Astrocyte (in vitro differentiated cells and primary cell): Measurements from ENCODE around the gene PAFAH1B1. TPM values are rescaled to one million over a fixed set of nuclear protein-coding genes. Genes with fewer than 3 reads are reported as not detected.
"Not testable (repeated sequence)": the region's sequence is repeated elsewhere in the genome, so short reads cannot be mapped to it uniquely, and the experiment has no call there.

ENCODE experiments used
- DNase-seq: peaks from one replicate; pipeline ENCODE4 v3.0.0-alpha.2; 2010; ENCODE audit warnings: low read depth
- FAIRE-seq: peaks from 2 replicates; lab custom pipeline; 2011; peaks lifted over from hg19 to GRCh38; lab: Jason Lieb, UNC
- H2AFZ ChIP-seq: 2 replicates; pipeline ENCODE4 v1.6.0; 2012; ENCODE audit warnings: low read depth, low read length, inconsistent platforms
- H3K27ac ChIP-seq: 2 replicates; pipeline ENCODE4 v1.5.1; 2011; ENCODE audit warnings: low read depth, low read length, inconsistent platforms
- H3K27me3 ChIP-seq: 2 replicates; pipeline ENCODE4 v1.6.0; 2011; ENCODE audit warnings: low read length, inconsistent platforms; ENCODE audit not compliant: insufficient read depth
- H3K36me3 ChIP-seq: 2 replicates; pipeline ENCODE4 v1.5.1; 2011; ENCODE audit warnings: low read length, inconsistent platforms; ENCODE audit not compliant: insufficient read depth
- H3K4me1 ChIP-seq: 2 replicates; pipeline ENCODE4 v1.5.1; 2011; ENCODE audit warnings: low read length, inconsistent platforms; ENCODE audit not compliant: insufficient read depth
- H3K4me2 ChIP-seq: 2 replicates; pipeline ENCODE4 v1.6.0; 2012; ENCODE audit warnings: low read length, inconsistent platforms
- H3K4me3 ChIP-seq: 2 replicates; pipeline ENCODE4 v1.5.1; 2011; ENCODE audit warnings: low read depth, mild to moderate bottlenecking, low read length, inconsistent platforms; ENCODE audit not compliant: insufficient read depth
- H3K79me2 ChIP-seq: 2 replicates; pipeline ENCODE4 v1.6.0; 2012; ENCODE audit warnings: mild to moderate bottlenecking, low read length, inconsistent platforms; ENCODE audit not compliant: insufficient read depth
- H3K9ac ChIP-seq: 2 replicates; pipeline ENCODE4 v1.6.0; 2012; ENCODE audit warnings: mild to moderate bottlenecking, low read length, inconsistent platforms
- H3K9me3 ChIP-seq: 2 replicates; pipeline ENCODE4 v1.5.1; 2012; ENCODE audit warnings: low read depth, mild to moderate bottlenecking, low read length, inconsistent platforms; ENCODE audit not compliant: insufficient read depth
- H4K20me1 ChIP-seq: 2 replicates; pipeline ENCODE4 v1.6.0; 2012; ENCODE audit warnings: low read length, inconsistent platforms; ENCODE audit not compliant: insufficient read depth
- H3K27ac Mint-ChIP-seq: one replicate; pipeline ENCODE4 v1.8.0; 2021; ENCODE audit warnings: mild to moderate bottlenecking, mixed read lengths; ENCODE audit not compliant: unreplicated experiment
- H3K27me3 Mint-ChIP-seq: one replicate; pipeline ENCODE4 v1.8.0; 2021; ENCODE audit warnings: low read depth, mixed read lengths; ENCODE audit not compliant: unreplicated experiment
- H3K36me3 Mint-ChIP-seq: one replicate; pipeline ENCODE4 v1.8.0; 2021; ENCODE audit warnings: low read depth, mixed read lengths; ENCODE audit not compliant: unreplicated experiment
- H3K4me1 Mint-ChIP-seq: one replicate; pipeline ENCODE4 v1.8.0; 2021; ENCODE audit warnings: low read depth, mixed read lengths; ENCODE audit not compliant: unreplicated experiment
- H3K4me3 Mint-ChIP-seq: one replicate; pipeline ENCODE4 v1.8.0; 2021; ENCODE audit warnings: mild to moderate bottlenecking, moderate library complexity, mixed read lengths; ENCODE audit not compliant: unreplicated experiment
- H3K9me3 Mint-ChIP-seq: one replicate; pipeline ENCODE4 v1.8.0; 2021; ENCODE audit warnings: mild to moderate bottlenecking, mixed read lengths; ENCODE audit not compliant: unreplicated experiment
- CTCF ChIP-seq: IDR thresholded peaks from 2 replicates; pipeline ENCODE4 v1.5.1; 2011; ENCODE audit warnings: low read depth, mild to moderate bottlenecking, inconsistent platforms, low read length, moderate library complexity; ENCODE audit not compliant: insufficient read depth
- EZH2 ChIP-seq: IDR thresholded peaks from 2 replicates; pipeline ENCODE4 v1.6.1; 2012; ENCODE audit warnings: mild to moderate bottlenecking, low read length, inconsistent platforms; ENCODE audit not compliant: insufficient read depth
- total RNA-seq: library from RNA; stranded (reverse); gene quantifications from 2 replicates; pipeline ENCODE4 v1.2.1, GENCODE V29; 2021

Gene PAFAH1B1
- total RNA-seq, 1 donor from 2014 or later = 195 TPM

- no peak overlapping the region for H3K4me3 ChIP-seq
- H3K36me3 ChIP-seq = peaks cover 21% of the 10 kb centered on the region
- TF ChIP-seq EZH2 (no peak), CTCF (no peak)
- H3K4me2 ChIP-seq = no peak overlapping the region
- H3K4me1 Mint-ChIP-seq = peaks cover 6% of the 10 kb centered on the region
- no peak overlapping the region for H3K9ac ChIP-seq
- peaks cover 67% of the 10 kb centered on the region for H4K20me1 ChIP-seq
- H3K27ac ChIP-seq = no peak overlapping the region
- no peaks in the 10 kb centered on the region for H3K27me3 Mint-ChIP-seq
- no peaks in the 10 kb centered on the region for H3K9me3 ChIP-seq
- peaks cover 2% of the 10 kb centered on the region for H3K4me1 ChIP-seq
- FAIRE-seq = no peak
- peaks cover 15% of the 10 kb centered on the region for H3K36me3 Mint-ChIP-seq
- H3K27me3 ChIP-seq = no peaks in the 10 kb centered on the region
- no peak overlapping the region for H3K4me3 Mint-ChIP-seq
- peaks cover 90% of the 10 kb centered on the region for H3K79me2 ChIP-seq
- DNase-seq = no peak
- H3K27ac Mint-ChIP-seq = peak overlapping the region; percentile 12
- H3K9me3 Mint-ChIP-seq = no peaks in the 10 kb centered on the region
- H2AFZ ChIP-seq = no peak overlapping the region
These were observed 51.5 kb downstream of the PAFAH1B1 start for GRCh38 chr17:2644971-2645370.

- no peak overlapping the region for H3K9ac ChIP-seq
- peaks cover 84% of the 10 kb centered on the region for H3K79me2 ChIP-seq
- DNase-seq (no peak), FAIRE-seq (no peak)
- no peak overlapping the region for H3K27ac Mint-ChIP-seq
- no peak overlapping the region for H3K4me3 ChIP-seq
- peaks cover 10% of the 10 kb centered on the region for H3K4me1 ChIP-seq
- peaks cover 65% of the 10 kb centered on the region for H4K20me1 ChIP-seq
- H2AFZ ChIP-seq = no peak overlapping the region
- no peaks in the 10 kb centered on the region for H3K9me3 ChIP-seq
- H3K4me2 ChIP-seq = no peak overlapping the region
- peaks cover 7% of the 10 kb centered on the region for H3K36me3 ChIP-seq
- no peaks in the 10 kb centered on the region for H3K27me3 Mint-ChIP-seq
- peaks cover 10% of the 10 kb centered on the region for H3K36me3 Mint-ChIP-seq
- no peaks in the 10 kb centered on the region for H3K9me3 Mint-ChIP-seq
- no peak for TF ChIP-seq CTCF
- no peak for TF ChIP-seq EZH2
- no peak overlapping the region for H3K4me3 Mint-ChIP-seq
- no peak overlapping the region for H3K27ac ChIP-seq
- H3K27me3 ChIP-seq = no peaks in the 10 kb centered on the region
- H3K4me1 Mint-ChIP-seq = peaks cover 9% of the 10 kb centered on the region
These were observed 54.5 kb downstream of the PAFAH1B1 start for GRCh38 chr17:2647957-2648356.

GRCh38 chr17:2649191-2649590, 55.7 kb downstream of the PAFAH1B1 start:
- no peaks in the 10 kb centered on the region for H3K27me3 ChIP-seq
- Mint-ChIP-seq H3K27ac (no peak overlapping the region), H3K36me3 (peaks cover 13% of the 10 kb centered on the region), H3K4me3 (no peak overlapping the region), H3K9me3 (no peaks in the 10 kb centered on the region), H3K4me1 (peaks cover 6% of the 10 kb centered on the region), H3K27me3 (no peaks in the 10 kb centered on the region)
- no peak overlapping the region for H2AFZ ChIP-seq
- H3K9ac ChIP-seq = no peak overlapping the region
- no peak overlapping the region for H3K27ac ChIP-seq
- no peaks in the 10 kb centered on the region for H3K9me3 ChIP-seq
- H3K4me2 ChIP-seq = no peak overlapping the region
- peaks cover 84% of the 10 kb centered on the region for H3K79me2 ChIP-seq
- H3K4me1 ChIP-seq = peaks cover 7% of the 10 kb centered on the region
- H4K20me1 ChIP-seq = peaks cover 64% of the 10 kb centered on the region
- H3K36me3 ChIP-seq = peaks cover 9% of the 10 kb centered on the region
- DNase-seq (no peak), FAIRE-seq (no peak)
- no peak for TF ChIP-seq EZH2
- TF ChIP-seq CTCF = no peak
- no peak overlapping the region for H3K4me3 ChIP-seq

- H3K36me3 Mint-ChIP-seq = peaks cover 10% of the 10 kb centered on the region
- H3K4me1 ChIP-seq, H3K9ac ChIP-seq, H3K4me3 ChIP-seq, H3K4me2 ChIP-seq, H3K4me1 Mint-ChIP-seq, H2AFZ ChIP-seq, H3K27ac Mint-ChIP-seq, H3K9me3 Mint-ChIP-seq, H3K27me3 Mint-ChIP-seq, H3K27ac ChIP-seq, H3K27me3 ChIP-seq, FAIRE-seq, H3K4me3 Mint-ChIP-seq, H3K9me3 ChIP-seq, DNase-seq: not testable (repeated sequence)
- peaks cover 14% of the 10 kb centered on the region for H3K36me3 ChIP-seq
- peaks cover 88% of the 10 kb centered on the region for H4K20me1 ChIP-seq
- peaks cover 93% of the 10 kb centered on the region for H3K79me2 ChIP-seq
These were observed 59.5 kb downstream of the PAFAH1B1 start for GRCh38 chr17:2652911-2653310.
